ENCODE results near the gene FBXL5. TPM values are rescaled to one million over a fixed set of nuclear protein-coding genes. Genes with fewer than 3 reads are reported as not detected.

Gene FBXL5
- total and polyA plus RNA-seq, 4 donors, result 45.9 to 138 (median 87.8) TPM

- TF ChIP-seq, protein P1, sequence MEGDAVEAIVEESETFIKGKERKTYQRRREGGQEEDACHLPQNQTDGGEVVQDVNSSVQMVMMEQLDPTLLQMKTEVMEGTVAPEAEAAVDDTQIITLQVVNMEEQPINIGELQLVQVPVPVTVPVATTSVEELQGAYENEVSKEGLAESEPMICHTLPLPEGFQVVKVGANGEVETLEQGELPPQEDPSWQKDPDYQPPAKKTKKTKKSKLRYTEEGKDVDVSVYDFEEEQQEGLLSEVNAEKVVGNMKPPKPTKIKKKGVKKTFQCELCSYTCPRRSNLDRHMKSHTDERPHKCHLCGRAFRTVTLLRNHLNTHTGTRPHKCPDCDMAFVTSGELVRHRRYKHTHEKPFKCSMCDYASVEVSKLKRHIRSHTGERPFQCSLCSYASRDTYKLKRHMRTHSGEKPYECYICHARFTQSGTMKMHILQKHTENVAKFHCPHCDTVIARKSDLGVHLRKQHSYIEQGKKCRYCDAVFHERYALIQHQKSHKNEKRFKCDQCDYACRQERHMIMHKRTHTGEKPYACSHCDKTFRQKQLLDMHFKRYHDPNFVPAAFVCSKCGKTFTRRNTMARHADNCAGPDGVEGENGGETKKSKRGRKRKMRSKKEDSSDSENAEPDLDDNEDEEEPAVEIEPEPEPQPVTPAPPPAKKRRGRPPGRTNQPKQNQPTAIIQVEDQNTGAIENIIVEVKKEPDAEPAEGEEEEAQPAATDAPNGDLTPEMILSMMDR (IDR thresholded peaks at IDR 0.05; ENCODE audit: control extremely low read depth, extremely low read depth), result no peak
- Histone ChIP-seq H3K4me3 (peak overlapping the region; percentile 100), H3K9me3 (ENCODE audit: control insufficient read depth in 4 of 4, insufficient read depth in 3 of 4, low read length in 3 of 4) (no peaks in the 10 kb centered on the region), H3K9ac (ENCODE audit: insufficient read depth in 1 of 2, low read length in 2 of 2) (peak overlapping the region; percentile 80 to 96), H3K27me3 (ENCODE audit: control insufficient read depth in 3 of 3, insufficient read depth in 3 of 3, low read length in 2 of 3) (no peaks in the 10 kb centered on the region), H3K4me1 (ENCODE audit: control insufficient read depth in 5 of 5, insufficient read depth in 5 of 5, low read length in 5 of 5) (peaks cover 2 to 46% (median 16%) of the 10 kb centered on the region in 5 donors), H3K27ac (ENCODE audit: low read depth in 1 of 2, low read length in 1 of 2) (peak overlapping the region; percentile 95 to 100), H3K36me3 (ENCODE audit: control insufficient read depth in 4 of 4, insufficient read depth in 4 of 4, low read length in 4 of 4) (no peaks in the 10 kb centered on the region)
- 2% methylated on average over 7 of the region's 7 CpGs for WGBS, 2 donors
- peak; percentile 62 to 91 (median 87) for DNase-seq
- ATAC-seq (ENCODE audit: insufficient read depth, low FRiP score), result no peak
Observed at GRCh38 chr4:15653864-15654592, 1.1 kb downstream of the FBXL5 start.

DNA sequence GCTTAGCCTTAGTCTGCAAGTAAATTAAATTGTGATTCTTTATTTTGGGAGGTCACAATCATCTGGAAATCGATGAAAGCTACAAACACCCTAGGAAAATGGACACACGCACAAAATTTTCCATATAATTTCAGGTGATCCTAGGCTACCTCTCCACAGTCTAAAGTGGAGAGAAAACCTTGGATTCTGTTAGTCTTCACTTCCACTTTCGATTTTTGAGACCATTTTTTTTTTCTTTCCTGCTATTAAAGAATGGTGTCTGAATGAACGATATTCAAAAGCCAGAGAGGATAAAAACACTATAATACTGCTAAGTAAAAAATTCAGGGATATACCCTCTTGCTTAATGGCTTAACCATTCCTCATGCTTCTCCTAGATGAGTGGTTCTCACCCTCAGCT, 1.7 kb downstream of the FBXL5 start:
- ATAC-seq (ENCODE audit: insufficient read depth, low FRiP score), result no peak
- Histone ChIP-seq H3K27ac (ENCODE audit: low read depth in 1 of 2, low read length in 1 of 2) (peak overlapping the region in 1 of 2 donors; percentile 95), H3K27me3 (ENCODE audit: control insufficient read depth in 3 of 3, insufficient read depth in 3 of 3, low read length in 2 of 3) (no peaks in the 10 kb centered on the region), H3K4me3 (no peak overlapping the region), H3K4me1 (ENCODE audit: control insufficient read depth in 5 of 5, insufficient read depth in 5 of 5, low read length in 5 of 5) (peaks cover 2 to 46% (median 16%) of the 10 kb centered on the region in 5 donors), H3K9me3 (ENCODE audit: control insufficient read depth in 4 of 4, insufficient read depth in 3 of 4, low read length in 3 of 4) (no peaks in the 10 kb centered on the region), H3K9ac (ENCODE audit: insufficient read depth in 1 of 2, low read length in 2 of 2) (peak overlapping the region; percentile 80 to 96), H3K36me3 (ENCODE audit: control insufficient read depth in 4 of 4, insufficient read depth in 4 of 4, low read length in 4 of 4) (no peaks in the 10 kb centered on the region)
- 17 to 20% methylated on average over 4 of the region's 4 CpGs for whole genome bisulfite sequencing, 2 donors
- TF ChIP-seq, protein P1 (IDR thresholded peaks at IDR 0.05; ENCODE audit: control extremely low read depth, extremely low read depth), result no peak
- DNase-seq, result peak in 1 of 3 donors; percentile 50

- Histone ChIP-seq H3K27ac (ENCODE audit: low read depth in 1 of 2, low read length in 1 of 2) (no peak overlapping the region), H3K4me3 (no peak overlapping the region), H3K4me1 (ENCODE audit: control insufficient read depth in 5 of 5, insufficient read depth in 5 of 5, low read length in 5 of 5) (peaks cover 2 to 46% (median 16%) of the 10 kb centered on the region in 5 donors), H3K36me3 (ENCODE audit: control insufficient read depth in 4 of 4, insufficient read depth in 4 of 4, low read length in 4 of 4) (no peaks in the 10 kb centered on the region), H3K27me3 (ENCODE audit: control insufficient read depth in 3 of 3, insufficient read depth in 3 of 3, low read length in 2 of 3) (no peaks in the 10 kb centered on the region), H3K9me3 (ENCODE audit: control insufficient read depth in 4 of 4, insufficient read depth in 3 of 4, low read length in 3 of 4) (no peaks in the 10 kb centered on the region), H3K9ac (ENCODE audit: insufficient read depth in 1 of 2, low read length in 2 of 2) (peak overlapping the region in 1 of 2 donors; percentile 96)
- TF ChIP-seq, protein P1 (IDR thresholded peaks at IDR 0.05; ENCODE audit: control extremely low read depth, extremely low read depth), result no peak
- WGBS, 2 donors, result 48 to 64% methylated on average over 4 of the region's 4 CpGs
- ATAC-seq (ENCODE audit: insufficient read depth, low FRiP score) (no peak), DNase-seq (peak in 1 of 3 donors; percentile 14)
Observed at GRCh38 chr4:15652841-15653240, 2.3 kb downstream of the FBXL5 start.
